MM.1S (cell line): Measurements from ENCODE around the gene HCN4.

Experiments
- DNase-seq: peaks from one replicate; pipeline ENCODE4 v3.0.0-alpha.2; 2015
- H2AFZ ChIP-seq: fragments of 300-600 bp; sonication (generic); 2 replicates; pipeline ENCODE4 v1.6.0; 2016; ENCODE audit warnings: antibody characterized with exemption, low read length
- H3F3A ChIP-seq: fragments of 300-600 bp; sonication (generic); 2 replicates; pipeline ENCODE4 v1.6.1; 2016; ENCODE audit warnings: mild to moderate bottlenecking, antibody characterized with exemption, low read length, moderate library complexity, mixed read lengths; ENCODE audit not compliant: insufficient read depth
- H3K27ac ChIP-seq: fragments of 300-600 bp; sonication (generic); 2 replicates; pipeline ENCODE4 v1.5.1; 2016; ENCODE audit warnings: mild to moderate bottlenecking, low read length
- H3K27me3 ChIP-seq: fragments of 300-600 bp; sonication (generic); replicated peaks from 2 replicates; pipeline ENCODE4 v1.6.0; 2016; ENCODE audit warnings: low read length; ENCODE audit not compliant: insufficient read depth
- H3K36me3 ChIP-seq: fragments of 300-600 bp; sonication (generic); replicated peaks from 2 replicates; pipeline ENCODE4 v1.6.1; 2016; ENCODE audit warnings: mild to moderate bottlenecking, low read length, mixed read lengths; ENCODE audit not compliant: insufficient read depth
- H3K4me1 ChIP-seq: fragments of 300-600 bp; sonication (generic); 2 replicates; pipeline ENCODE4 v1.6.1; 2016; ENCODE audit warnings: low read length, mixed read lengths
- H3K4me2 ChIP-seq: fragments of 300-600 bp; sonication (generic); 2 replicates; pipeline ENCODE4 v1.6.0; 2016; ENCODE audit warnings: low read depth, low read length
- H3K4me3 ChIP-seq: fragments of 300-600 bp; sonication (generic); 2 replicates; pipeline ENCODE4 v1.5.1; 2016; ENCODE audit warnings: low read length, mixed read lengths
- H3K79me2 ChIP-seq: fragments of 300-600 bp; sonication (generic); 2 replicates; pipeline ENCODE4 v1.6.1; 2016; ENCODE audit warnings: mixed run types, low read length, mixed read lengths
- H3K9ac ChIP-seq: fragments of 300-600 bp; sonication (generic); 2 replicates; pipeline ENCODE4 v1.6.1; 2016; ENCODE audit warnings: low read length, mixed read lengths
- H3K9me2 ChIP-seq: fragments of 300-600 bp; sonication (generic); replicated peaks from 2 replicates; pipeline ENCODE4 v1.6.1; 2016; ENCODE audit warnings: mild to moderate bottlenecking, low read length, mixed read lengths; ENCODE audit not compliant: insufficient read depth
- H3K9me3 ChIP-seq: fragments of 300-600 bp; sonication (generic); replicated peaks from 2 replicates; pipeline ENCODE4 v1.6.1; 2016; ENCODE audit warnings: mild to moderate bottlenecking, low read length, mixed read lengths; ENCODE audit not compliant: insufficient read depth
- H4K20me1 ChIP-seq: fragments of 300-600 bp; sonication (generic); 2 replicates; pipeline ENCODE4 v1.6.1; 2016; ENCODE audit warnings: mild to moderate bottlenecking, low read length, moderate library complexity, mixed read lengths; ENCODE audit not compliant: insufficient read depth
- EZH2 ChIP-seq: fragments of 300-600 bp; sonication (generic); optimal IDR thresholded peaks from 2 replicates; pipeline ENCODE3; 2017; ENCODE audit warnings: low read depth, mild to moderate bottlenecking, antibody characterized with exemption, low read length, mixed read lengths
- EZH2phosphoT487 ChIP-seq: fragments of 300-600 bp; sonication (generic); IDR thresholded peaks from 2 replicates; pipeline ENCODE4 v1.6.1; 2018; ENCODE audit warnings: antibody characterized with exemption, low read length
- TF ChIP-seq, protein P1 (sequence below): fragments of 300-600 bp; sonication (generic); IDR thresholded peaks from 2 replicates; pipeline ENCODE4 v1.5.1; 2016; ENCODE audit warnings: antibody characterized with exemption, low read length, mixed read lengths

HCN4 gene

DNA sequence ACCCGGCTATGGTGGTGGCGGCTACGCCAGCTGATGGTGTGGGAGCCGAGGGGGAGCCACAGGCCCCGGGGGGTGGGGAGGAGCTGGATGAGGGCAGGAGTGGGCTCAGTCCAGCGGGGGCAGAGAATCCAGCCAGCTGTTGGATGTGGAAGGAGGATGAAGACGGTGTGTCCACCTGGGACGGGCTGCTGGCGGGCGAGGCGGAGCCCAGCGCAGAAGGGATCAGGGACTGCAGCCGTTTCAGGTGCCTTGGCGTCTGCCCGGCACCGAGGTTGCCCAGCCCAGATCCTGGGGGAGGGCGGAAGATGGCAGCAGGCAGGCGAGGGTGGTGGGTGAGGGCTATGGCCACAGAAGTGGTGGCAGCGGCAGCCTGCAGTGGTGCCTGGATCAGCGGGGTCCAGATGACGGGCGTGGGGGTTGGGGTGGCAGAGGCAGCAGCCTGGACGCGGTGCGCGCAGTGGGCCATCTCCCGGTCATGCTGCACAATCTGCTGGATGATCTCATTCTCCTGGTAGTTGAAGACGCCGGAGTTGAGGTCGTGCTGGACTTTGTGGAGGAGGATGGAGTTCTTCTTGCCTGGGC lies 45.3 kb downstream of the HCN4 start:
- H3K9me2 ChIP-seq: no peaks in the 10 kb centered on the region
- no peak for DNase-seq
- no peaks in the 10 kb centered on the region for H3K79me2 ChIP-seq
- H3K9ac ChIP-seq: no peak overlapping the region
- no peak for TF ChIP-seq EZH2phosphoT487
- TF ChIP-seq, protein P1, sequence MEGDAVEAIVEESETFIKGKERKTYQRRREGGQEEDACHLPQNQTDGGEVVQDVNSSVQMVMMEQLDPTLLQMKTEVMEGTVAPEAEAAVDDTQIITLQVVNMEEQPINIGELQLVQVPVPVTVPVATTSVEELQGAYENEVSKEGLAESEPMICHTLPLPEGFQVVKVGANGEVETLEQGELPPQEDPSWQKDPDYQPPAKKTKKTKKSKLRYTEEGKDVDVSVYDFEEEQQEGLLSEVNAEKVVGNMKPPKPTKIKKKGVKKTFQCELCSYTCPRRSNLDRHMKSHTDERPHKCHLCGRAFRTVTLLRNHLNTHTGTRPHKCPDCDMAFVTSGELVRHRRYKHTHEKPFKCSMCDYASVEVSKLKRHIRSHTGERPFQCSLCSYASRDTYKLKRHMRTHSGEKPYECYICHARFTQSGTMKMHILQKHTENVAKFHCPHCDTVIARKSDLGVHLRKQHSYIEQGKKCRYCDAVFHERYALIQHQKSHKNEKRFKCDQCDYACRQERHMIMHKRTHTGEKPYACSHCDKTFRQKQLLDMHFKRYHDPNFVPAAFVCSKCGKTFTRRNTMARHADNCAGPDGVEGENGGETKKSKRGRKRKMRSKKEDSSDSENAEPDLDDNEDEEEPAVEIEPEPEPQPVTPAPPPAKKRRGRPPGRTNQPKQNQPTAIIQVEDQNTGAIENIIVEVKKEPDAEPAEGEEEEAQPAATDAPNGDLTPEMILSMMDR: no peak
- no peak for TF ChIP-seq EZH2
- H4K20me1 ChIP-seq: no peaks in the 10 kb centered on the region
- no peak overlapping the region for H3K4me3 ChIP-seq
- H3F3A ChIP-seq: no peaks in the 10 kb centered on the region
- H2AFZ ChIP-seq: no peak overlapping the region
- H3K9me3 ChIP-seq: no peaks in the 10 kb centered on the region
- no peaks in the 10 kb centered on the region for H3K36me3 ChIP-seq
- H3K27ac ChIP-seq: no peak overlapping the region
- no peaks in the 10 kb centered on the region for H3K27me3 ChIP-seq
- no peaks in the 10 kb centered on the region for H3K4me1 ChIP-seq
- H3K4me2 ChIP-seq: no peak overlapping the region

DNA sequence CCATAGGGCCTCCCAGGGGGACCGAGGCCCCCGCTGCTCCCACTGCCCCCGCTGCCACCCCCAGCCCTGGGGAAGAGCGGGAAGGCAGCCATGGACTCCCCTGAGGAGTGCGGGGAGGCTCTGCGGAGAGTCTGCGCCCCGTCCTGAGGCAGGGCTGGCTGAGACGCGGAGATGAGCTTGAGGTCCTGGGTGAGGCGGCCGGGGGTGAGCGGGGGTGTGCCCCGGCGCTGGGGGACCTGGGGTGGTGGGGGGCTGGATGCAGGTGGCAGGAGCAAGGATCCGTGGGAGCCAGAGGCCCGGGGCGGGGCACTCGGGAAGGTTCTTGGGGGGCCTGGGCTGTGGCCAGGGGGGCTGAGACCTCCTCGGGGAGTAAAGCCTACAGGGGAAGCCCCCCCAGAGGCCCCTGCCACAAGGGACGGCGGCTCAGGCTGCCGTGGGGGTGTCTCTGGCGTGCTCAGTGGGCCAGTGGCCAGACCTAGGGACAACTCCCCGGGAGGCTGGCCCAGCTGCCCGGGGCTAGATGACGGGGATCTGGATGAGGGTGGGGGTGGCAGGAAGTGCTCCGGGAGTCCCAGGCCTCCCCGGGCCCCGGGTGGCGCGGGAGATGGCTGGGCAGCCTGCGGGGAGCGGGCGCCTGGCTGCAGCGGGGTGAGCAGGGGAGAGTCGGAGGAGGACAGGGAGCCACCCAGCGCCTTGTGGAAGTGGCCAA lies 45.9 kb downstream of the HCN4 start:
- TF ChIP-seq EZH2phosphoT487 (no peak), EZH2 (no peak)
- TF ChIP-seq, protein P1: no peak
- no peaks in the 10 kb centered on the region for H3K36me3 ChIP-seq
- H3F3A ChIP-seq: no peaks in the 10 kb centered on the region
- H4K20me1 ChIP-seq: no peaks in the 10 kb centered on the region
- H3K79me2 ChIP-seq: no peaks in the 10 kb centered on the region
- H3K27ac ChIP-seq: no peak overlapping the region
- H3K4me3 ChIP-seq: no peak overlapping the region
- no peak for DNase-seq
- no peak overlapping the region for H2AFZ ChIP-seq
- no peaks in the 10 kb centered on the region for H3K9me2 ChIP-seq
- H3K27me3 ChIP-seq: no peaks in the 10 kb centered on the region
- no peak overlapping the region for H3K9ac ChIP-seq
- no peaks in the 10 kb centered on the region for H3K9me3 ChIP-seq
- no peaks in the 10 kb centered on the region for H3K4me1 ChIP-seq
- no peak overlapping the region for H3K4me2 ChIP-seq

GRCh38 chr15:73321496-73322450 lies 47.0 kb downstream of the HCN4 start:
- Histone ChIP-seq H2AFZ (no peak overlapping the region), H3F3A (no peaks in the 10 kb centered on the region), H3K36me3 (no peaks in the 10 kb centered on the region), H3K9ac (no peak overlapping the region), H3K79me2 (no peaks in the 10 kb centered on the region), H3K4me3 (no peak overlapping the region), H3K9me3 (no peaks in the 10 kb centered on the region), H3K27ac (no peak overlapping the region), H3K4me1 (no peaks in the 10 kb centered on the region), H3K4me2 (no peak overlapping the region), H4K20me1 (no peaks in the 10 kb centered on the region), H3K9me2 (no peaks in the 10 kb centered on the region), H3K27me3 (no peaks in the 10 kb centered on the region)
- TF ChIP-seq, protein P1: no peak
- TF ChIP-seq EZH2phosphoT487 (no peak), EZH2 (no peak)
- DNase-seq: no peak
